Fibroblast of lung (primary cell): ENCODE data around the gene FOXJ1.

ENCODE experiments used
- EZH2 ChIP-seq: IDR thresholded peaks from 2 replicates; pipeline ENCODE4 v1.5.1; 2012; ENCODE audit warnings: low read length, control low read depth, mild to moderate bottlenecking; ENCODE audit errors: missing control alignments
- TF ChIP-seq, protein P1 (sequence below), 2 donors: IDR thresholded peaks in 1 of 2; conservative IDR thresholded peaks in 1 of 2; 1 replicate in 1 of 2; 2 replicates in 1 of 2; pipeline ENCODE4 v1.5.1; 2011 to 2012; ENCODE audit warnings: low read length in 2 of 2, control low read depth in 1 of 2, inconsistent platforms in 1 of 2, low read depth in 1 of 2, mild to moderate bottlenecking in 1 of 2

DNA sequence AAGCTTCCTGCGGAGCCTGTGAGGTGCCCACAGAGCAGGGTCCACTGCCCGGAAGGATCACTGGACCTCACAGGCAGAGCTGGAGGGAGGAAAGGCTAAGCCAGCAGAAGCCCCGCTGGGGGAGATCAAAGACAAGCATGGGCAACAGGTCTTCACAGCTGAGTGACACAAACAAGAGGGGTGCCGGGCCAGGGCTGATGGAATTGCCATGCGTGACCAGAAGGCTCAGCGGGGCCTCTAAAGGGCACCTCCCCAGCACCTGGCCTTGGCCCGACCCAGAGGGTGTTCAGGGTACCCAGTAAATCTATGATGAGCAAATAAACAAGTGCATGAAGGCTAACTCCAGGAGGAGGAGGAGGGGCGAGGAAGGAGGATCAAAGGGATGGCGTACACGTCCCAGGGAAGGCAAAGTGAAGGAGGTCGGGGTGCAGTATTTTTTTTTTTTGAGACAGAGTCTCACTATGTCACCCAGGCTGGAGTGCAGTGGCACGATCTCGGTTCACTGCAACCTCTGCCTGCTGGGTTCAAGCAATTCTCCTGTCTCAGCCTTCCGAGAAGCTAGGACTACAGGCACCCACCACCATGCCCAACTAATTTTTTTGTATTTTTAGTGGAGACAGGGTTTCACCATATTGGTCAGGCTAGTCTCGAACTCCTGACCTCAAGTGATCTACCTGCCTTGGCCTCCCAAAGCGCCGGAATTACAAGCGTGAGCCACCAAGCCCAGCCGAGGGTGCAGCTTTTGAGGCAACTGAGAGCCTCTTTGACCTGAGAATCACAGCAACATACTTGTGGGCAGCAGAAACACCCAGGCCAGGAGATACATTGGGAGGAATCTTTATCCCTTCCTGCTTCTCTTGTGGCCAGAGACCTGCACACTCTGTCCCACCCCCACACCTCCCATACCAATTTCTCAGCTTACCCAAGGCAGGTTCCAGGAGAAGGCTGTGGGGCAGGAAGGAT is 21.4 kb downstream of the FOXJ1 start:
- TF ChIP-seq, protein P1, sequence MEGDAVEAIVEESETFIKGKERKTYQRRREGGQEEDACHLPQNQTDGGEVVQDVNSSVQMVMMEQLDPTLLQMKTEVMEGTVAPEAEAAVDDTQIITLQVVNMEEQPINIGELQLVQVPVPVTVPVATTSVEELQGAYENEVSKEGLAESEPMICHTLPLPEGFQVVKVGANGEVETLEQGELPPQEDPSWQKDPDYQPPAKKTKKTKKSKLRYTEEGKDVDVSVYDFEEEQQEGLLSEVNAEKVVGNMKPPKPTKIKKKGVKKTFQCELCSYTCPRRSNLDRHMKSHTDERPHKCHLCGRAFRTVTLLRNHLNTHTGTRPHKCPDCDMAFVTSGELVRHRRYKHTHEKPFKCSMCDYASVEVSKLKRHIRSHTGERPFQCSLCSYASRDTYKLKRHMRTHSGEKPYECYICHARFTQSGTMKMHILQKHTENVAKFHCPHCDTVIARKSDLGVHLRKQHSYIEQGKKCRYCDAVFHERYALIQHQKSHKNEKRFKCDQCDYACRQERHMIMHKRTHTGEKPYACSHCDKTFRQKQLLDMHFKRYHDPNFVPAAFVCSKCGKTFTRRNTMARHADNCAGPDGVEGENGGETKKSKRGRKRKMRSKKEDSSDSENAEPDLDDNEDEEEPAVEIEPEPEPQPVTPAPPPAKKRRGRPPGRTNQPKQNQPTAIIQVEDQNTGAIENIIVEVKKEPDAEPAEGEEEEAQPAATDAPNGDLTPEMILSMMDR (conservative IDR thresholded peaks at IDR 0.05 in 1 of 2, IDR thresholded peaks at IDR 0.05 in 1 of 2; ENCODE audit: low read depth in 1 of 2, low read length in 2 of 2): no peak
- no peak for TF ChIP-seq EZH2
